RWPE2 (cell line): ENCODE data around the gene TMEM217.

ENCODE experiments used
- ATAC-seq: fragments of 200-7000 bp; cut with Tn5 transposase; 3 replicates; pipeline ENCODE4 v1.9.1; 2021; ENCODE audit warnings: low read depth
- DNase-seq: peaks from one replicate; pipeline ENCODE4 v3.0.0-alpha.2; 2020; ENCODE audit warnings: low spot score
- H3K27ac ChIP-seq: fragments of 450-650 bp; 2 replicates; pipeline ENCODE4 v1.5.1; 2017; ENCODE audit warnings: mild to moderate bottlenecking; ENCODE audit not compliant: poor library complexity, severe bottlenecking
- H3K27me3 ChIP-seq: fragments of 250-450 bp; sonication (Bioruptor Pico); 2 replicates; pipeline ENCODE4 v1.5.1; 2021; ENCODE audit warnings: mild to moderate bottlenecking, moderate library complexity; ENCODE audit not compliant: insufficient read depth, poor library complexity, severe bottlenecking
- H3K36me3 ChIP-seq: fragments of 250-450 bp; sonication (Bioruptor Pico); 2 replicates; pipeline ENCODE4 v1.5.1; 2020; ENCODE audit warnings: low read depth, mild to moderate bottlenecking, moderate library complexity
- H3K4me1 ChIP-seq: fragments of 250-450 bp; sonication (Bioruptor Pico); 2 replicates; pipeline ENCODE4 v1.5.1; 2021; ENCODE audit warnings: mild to moderate bottlenecking, moderate library complexity; ENCODE audit not compliant: insufficient read depth, poor library complexity, severe bottlenecking
- H3K4me3 ChIP-seq: fragments of 250-450 bp; sonication (Bioruptor Pico); 2 replicates; pipeline ENCODE4 v1.5.1; 2021; ENCODE audit warnings: mild to moderate bottlenecking, moderate library complexity; ENCODE audit not compliant: severe bottlenecking
- H3K9me3 ChIP-seq: fragments of 250-450 bp; sonication (Bioruptor Pico); 2 replicates; pipeline ENCODE4 v1.5.1; 2021; ENCODE audit warnings: mild to moderate bottlenecking, moderate library complexity; ENCODE audit not compliant: severe bottlenecking
- CTCF ChIP-seq: fragments of 450-650 bp; IDR thresholded peaks from one replicate; pipeline ENCODE4 v1.5.1; 2017; ENCODE audit warnings: mild to moderate bottlenecking, moderate library complexity; ENCODE audit not compliant: poor library complexity, severe bottlenecking

The TMEM217 gene

GRCh38 chr6:37174515-37175331 lies 83.2 kb downstream of the TMEM217 start:
- no peaks in the 10 kb centered on the region for H3K27me3 ChIP-seq
- no peak for DNase-seq
- no peak overlapping the region for H3K27ac ChIP-seq
- no peak for TF ChIP-seq CTCF
- ATAC-seq = no peak
- H3K4me3 ChIP-seq = no peak overlapping the region
- no peaks in the 10 kb centered on the region for H3K9me3 ChIP-seq
- H3K4me1 ChIP-seq = peaks cover 3% of the 10 kb centered on the region
- H3K36me3 ChIP-seq = peaks cover 49% of the 10 kb centered on the region

GRCh38 chr6:37174196-37174514 lies 83.8 kb downstream of the TMEM217 start:
- H3K9me3 ChIP-seq = no peaks in the 10 kb centered on the region
- peaks cover 3% of the 10 kb centered on the region for H3K4me1 ChIP-seq
- DNase-seq (no peak), ATAC-seq (no peak)
- no peak overlapping the region for H3K27ac ChIP-seq
- H3K4me3 ChIP-seq = no peak overlapping the region
- no peak for TF ChIP-seq CTCF
- no peaks in the 10 kb centered on the region for H3K27me3 ChIP-seq
- H3K36me3 ChIP-seq = peaks cover 49% of the 10 kb centered on the region

DNA sequence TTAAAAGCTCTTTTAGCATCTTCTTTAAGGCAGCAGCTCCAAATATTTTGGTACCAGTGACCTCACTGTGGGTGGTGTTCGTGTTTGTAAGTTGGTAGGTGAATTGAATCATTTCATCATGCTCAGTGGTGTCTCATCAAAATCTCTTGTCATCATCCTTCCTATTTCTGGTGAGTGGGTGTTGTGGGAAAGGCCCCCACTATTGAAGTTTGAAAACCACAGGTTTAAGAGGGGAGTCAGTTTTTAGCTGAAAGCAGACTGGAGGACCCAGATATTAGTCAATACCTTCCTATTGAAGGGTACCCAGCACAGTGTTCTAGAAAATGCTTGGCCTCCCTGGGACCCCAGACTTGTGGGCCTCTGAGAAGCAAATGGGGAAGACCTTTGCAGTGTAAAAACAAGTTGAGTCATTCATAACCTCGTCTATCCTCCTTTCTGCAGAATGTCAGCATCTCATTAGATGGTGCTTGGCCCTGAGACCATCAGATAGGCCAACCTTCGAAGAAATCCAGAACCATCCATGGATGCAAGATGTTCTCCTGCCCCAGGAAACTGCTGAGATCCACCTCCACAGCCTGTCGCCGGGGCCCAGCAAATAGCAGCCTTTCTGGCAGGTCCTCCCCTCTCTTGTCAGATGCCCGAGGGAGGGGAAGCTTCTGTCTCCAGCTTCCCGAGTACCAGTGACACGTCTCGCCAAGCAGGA lies 84.3 kb downstream of the TMEM217 start:
- H3K36me3 ChIP-seq = peaks cover 49% of the 10 kb centered on the region
- ATAC-seq = no peak
- H3K4me3 ChIP-seq = no peak overlapping the region
- no peak for DNase-seq
- no peak for TF ChIP-seq CTCF
- H3K4me1 ChIP-seq = peaks cover 6% of the 10 kb centered on the region
- H3K9me3 ChIP-seq = no peaks in the 10 kb centered on the region
- H3K27me3 ChIP-seq = no peaks in the 10 kb centered on the region
- H3K27ac ChIP-seq = no peak overlapping the region

DNA sequence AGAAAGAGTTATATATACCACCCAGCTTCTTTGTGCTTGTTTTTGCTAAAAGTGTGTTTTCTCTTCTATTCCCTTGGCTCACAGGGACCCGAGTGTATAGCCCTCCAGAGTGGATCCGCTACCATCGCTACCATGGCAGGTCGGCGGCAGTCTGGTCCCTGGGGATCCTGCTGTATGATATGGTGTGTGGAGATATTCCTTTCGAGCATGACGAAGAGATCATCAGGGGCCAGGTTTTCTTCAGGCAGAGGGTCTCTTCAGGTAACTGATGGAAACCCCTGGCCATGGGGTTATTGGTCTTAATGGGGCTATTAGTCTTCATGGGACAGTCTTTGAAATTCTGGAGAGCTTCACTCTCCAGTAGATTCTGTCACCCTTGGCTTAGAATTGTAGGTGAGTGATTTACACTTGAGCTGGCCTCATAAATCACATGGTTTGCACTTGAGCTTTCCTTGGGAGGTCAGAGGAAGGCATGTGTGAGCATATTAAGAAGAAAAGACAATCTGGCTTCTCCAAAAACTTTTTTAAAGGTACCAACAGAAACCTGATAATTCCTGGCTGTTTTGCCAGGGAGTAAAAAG lies 84.9 kb downstream of the TMEM217 start:
- Histone ChIP-seq H3K27ac (no peak overlapping the region), H3K27me3 (no peaks in the 10 kb centered on the region), H3K36me3 (peaks cover 49% of the 10 kb centered on the region), H3K4me3 (no peak overlapping the region), H3K9me3 (no peaks in the 10 kb centered on the region), H3K4me1 (peaks cover 9% of the 10 kb centered on the region)
- TF ChIP-seq CTCF = no peak
- DNase-seq (no peak), ATAC-seq (no peak)
